Skeletal muscle tissue (tissue), 4 donors: ENCODE measurements around the gene GALNT1. TPM values are rescaled to one million over a fixed set of nuclear protein-coding genes. Genes with fewer than 3 reads are reported as not detected.

Experiments
- H3K27ac ChIP-seq: one replicate; pipeline ENCODE4 v1.7.0; 2013; ENCODE audit warnings: mild to moderate bottlenecking, low read depth, low read length, inconsistent platforms
- H3K27me3 ChIP-seq, 3 donors: one replicate each; pipeline ENCODE4 v1.7.0; 2013; ENCODE audit warnings: low read length in 3 of 3; ENCODE audit not compliant: control insufficient read depth in 3 of 3, insufficient read depth in 3 of 3
- H3K36me3 ChIP-seq, 3 donors: one replicate each; pipeline ENCODE4 v1.7.0; 2013; ENCODE audit warnings: low read length in 3 of 3; ENCODE audit not compliant: control insufficient read depth in 3 of 3, insufficient read depth in 3 of 3
- H3K4me1 ChIP-seq, 3 donors: one replicate each; pipeline ENCODE4 v1.7.0; 2013; ENCODE audit warnings: low read length in 3 of 3, mild to moderate bottlenecking in 3 of 3; ENCODE audit not compliant: control insufficient read depth in 3 of 3, insufficient read depth in 3 of 3
- H3K4me3 ChIP-seq, 3 donors: one replicate each; pipeline ENCODE4 v1.7.0; 2013; ENCODE audit warnings: low read length in 3 of 3
- H3K9ac ChIP-seq, 3 donors: one replicate each; pipeline ENCODE4 v1.7.0; 2013; ENCODE audit warnings: low read length in 3 of 3, mild to moderate bottlenecking in 3 of 3, moderate library complexity in 2 of 3, low read depth in 1 of 3
- H3K9me3 ChIP-seq, 3 donors: one replicate each; pipeline ENCODE4 v1.7.0; 2013; ENCODE audit warnings: low read length in 3 of 3; ENCODE audit not compliant: control insufficient read depth in 3 of 3
- total RNA-seq: library from RNA; depleted of rRNA; stranded (reverse); fragments of >200 nt; gene quantifications from one replicate; pipeline ENCODE4 v1.2.3, GENCODE V29; 2014
- donor health status: Osteomylitis.

GALNT1 gene
- total RNA-seq, 1 donor from 2014 or later = 60.0 TPM

- Histone ChIP-seq H3K9ac (no peak overlapping the region), H3K27ac (no peak overlapping the region), H3K4me3 (no peak overlapping the region)
Observed at GRCh38 chr18:35592298-35592697, 10.8 kb downstream of the GALNT1 start.

DNA sequence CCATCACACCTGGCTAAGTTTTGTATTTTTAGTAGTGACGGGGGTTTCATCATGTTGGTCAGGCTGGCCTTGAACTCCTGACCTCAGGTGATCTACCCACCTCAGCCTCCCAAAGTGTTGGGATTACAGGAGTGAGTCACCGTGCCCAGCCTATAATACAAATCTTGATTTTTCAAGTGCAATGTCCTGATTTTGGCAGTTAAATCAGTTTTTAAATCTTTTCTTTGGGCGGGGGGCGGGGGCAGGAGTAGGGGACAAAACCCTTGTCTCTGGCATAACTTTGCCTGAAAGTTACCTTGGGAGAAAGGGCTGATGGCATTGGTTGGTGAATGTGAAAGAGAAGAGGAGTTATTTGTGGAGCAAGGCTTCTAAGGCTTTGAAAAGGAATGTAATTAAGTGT lies 12.3 kb downstream of the GALNT1 start:
- no peak overlapping the region for H3K4me3 ChIP-seq
- H3K27me3 ChIP-seq = no peaks in the 10 kb centered on the region
- no peaks in the 10 kb centered on the region for H3K36me3 ChIP-seq
- H3K4me1 ChIP-seq = peaks cover 2 to 22% (median 18%) of the 10 kb centered on the region in 3 donors
- no peak overlapping the region for H3K9ac ChIP-seq
- H3K9me3 ChIP-seq = no peaks in the 10 kb centered on the region
- H3K27ac ChIP-seq = no peak overlapping the region

More at GRCh38 chr18:35592298-35592697, 10.8 kb downstream of the GALNT1 start:
- peaks cover 2 to 22% (median 18%) of the 10 kb centered on the region in 3 donors for H3K4me1 ChIP-seq
- H3K9me3 ChIP-seq = peaks cover 0 to 2% (median 0%) of the 10 kb centered on the region in 3 donors
- H3K36me3 ChIP-seq = no peaks in the 10 kb centered on the region
- no peaks in the 10 kb centered on the region for H3K27me3 ChIP-seq

DNA sequence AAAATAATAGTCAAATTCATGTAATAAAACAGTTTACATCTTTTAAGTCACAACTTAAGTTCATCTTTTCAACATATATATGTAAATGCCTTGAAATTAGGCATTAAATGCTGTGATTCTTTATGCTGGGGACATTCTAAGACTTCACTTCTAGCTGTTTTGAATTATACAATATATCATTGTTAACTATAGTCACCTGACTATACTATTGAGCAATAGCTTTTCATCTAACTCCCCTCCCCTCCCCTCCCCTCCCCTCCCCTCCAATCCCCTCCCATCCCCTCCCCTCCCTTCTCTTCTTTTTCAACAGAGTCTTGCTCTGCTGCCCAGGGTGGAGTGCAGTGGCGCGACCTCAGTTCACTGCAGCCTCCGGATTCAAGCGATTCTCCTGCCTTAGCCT lies 16.2 kb downstream of the GALNT1 start:
- H3K4me1 ChIP-seq = peaks cover 2 to 9% (median 6%) of the 10 kb centered on the region in 3 donors
- H3K36me3 ChIP-seq = no peaks in the 10 kb centered on the region
- no peak overlapping the region for H3K9ac ChIP-seq
- H3K9me3 ChIP-seq = peaks cover 2 to 5% (median 3%) of the 10 kb centered on the region in 3 donors
- H3K27ac ChIP-seq = no peak overlapping the region
- H3K4me3 ChIP-seq = no peak overlapping the region
- no peaks in the 10 kb centered on the region for H3K27me3 ChIP-seq

DNA sequence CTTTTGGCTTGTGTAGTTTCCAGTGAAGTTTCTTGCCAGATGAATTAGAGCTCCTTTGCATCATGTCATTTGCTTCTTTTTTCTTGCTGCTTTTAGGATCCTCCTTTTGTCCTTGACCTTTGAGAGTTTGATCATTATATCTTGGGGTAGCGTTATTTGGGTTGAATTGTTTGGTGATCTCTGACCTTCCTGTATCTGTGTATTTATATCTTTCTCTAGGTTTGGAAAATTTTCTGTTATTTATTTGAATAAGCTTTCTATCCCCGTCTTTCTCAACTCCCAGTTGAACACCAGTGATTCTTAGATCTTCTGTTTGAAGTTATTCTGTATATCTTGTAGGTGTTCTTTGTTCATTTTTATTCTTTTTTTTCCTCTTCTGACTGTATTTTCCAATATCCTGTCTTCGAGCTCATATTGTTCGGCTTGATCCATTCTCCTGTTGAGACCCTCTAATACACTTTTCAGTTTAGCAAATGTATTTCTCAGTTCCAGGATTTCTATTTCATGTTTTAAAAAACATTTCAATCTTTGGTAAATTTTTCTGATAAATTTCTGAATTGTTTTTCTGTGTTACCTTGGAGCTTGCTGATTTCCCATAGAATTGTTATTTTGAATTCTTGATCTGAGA lies 20.8 kb downstream of the GALNT1 start:
- Histone ChIP-seq H3K27ac (no peak overlapping the region), H3K36me3 (no peaks in the 10 kb centered on the region), H3K9ac (no peak overlapping the region), H3K4me1 (peaks cover 0 to 8% (median 4%) of the 10 kb centered on the region in 3 donors), H3K9me3 (peaks cover 5 to 11% (median 5%) of the 10 kb centered on the region in 3 donors), H3K4me3 (no peak overlapping the region), H3K27me3 (no peaks in the 10 kb centered on the region)

DNA sequence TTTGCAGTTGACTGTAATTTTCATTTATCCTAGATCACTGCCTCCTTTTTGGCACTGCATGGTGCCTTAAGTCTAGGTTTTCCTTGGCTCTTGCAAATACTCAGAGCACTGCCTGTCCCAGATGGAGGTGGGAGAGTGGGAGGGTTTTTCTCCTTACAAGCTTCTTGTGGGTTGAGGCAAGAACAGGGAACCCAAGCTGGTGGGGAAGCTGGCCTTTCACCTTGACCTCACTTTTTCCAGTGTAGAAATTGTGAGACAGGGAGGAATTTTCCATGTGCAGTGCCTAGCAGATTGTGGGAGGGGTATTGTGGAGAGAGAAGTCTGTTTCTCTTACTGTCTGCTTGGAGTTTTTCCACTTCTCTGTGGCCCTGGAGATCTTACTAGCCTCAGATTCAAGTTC lies 21.5 kb downstream of the GALNT1 start:
- Histone ChIP-seq H3K4me1 (peaks cover 0 to 9% (median 4%) of the 10 kb centered on the region in 3 donors), H3K9ac (no peak overlapping the region), H3K27ac (no peak overlapping the region), H3K36me3 (no peaks in the 10 kb centered on the region), H3K4me3 (no peak overlapping the region), H3K9me3 (peaks cover 5 to 11% (median 5%) of the 10 kb centered on the region in 3 donors), H3K27me3 (no peaks in the 10 kb centered on the region)

GRCh38 chr18:35603528-35603927 lies 22.0 kb downstream of the GALNT1 start:
- H3K9me3 ChIP-seq = peaks cover 5 to 11% (median 5%) of the 10 kb centered on the region in 3 donors
- H3K36me3 ChIP-seq = no peaks in the 10 kb centered on the region
- H3K27ac ChIP-seq = no peak overlapping the region
- H3K27me3 ChIP-seq = no peaks in the 10 kb centered on the region
- no peak overlapping the region for H3K4me3 ChIP-seq
- no peak overlapping the region for H3K9ac ChIP-seq
- H3K4me1 ChIP-seq = peaks cover 2 to 9% (median 4%) of the 10 kb centered on the region in 3 donors

GRCh38 chr18:35604369-35604768 lies 22.8 kb downstream of the GALNT1 start:
- Histone ChIP-seq H3K27ac (no peak overlapping the region), H3K4me1 (peaks cover 3 to 9% (median 4%) of the 10 kb centered on the region in 3 donors), H3K9me3 (peaks cover 5 to 11% (median 5%) of the 10 kb centered on the region in 3 donors)

GRCh38 chr18:35605686-35606417 lies 24.3 kb downstream of the GALNT1 start:
- H3K36me3 ChIP-seq = no peaks in the 10 kb centered on the region

More at GRCh38 chr18:35604369-35604768, 22.8 kb downstream of the GALNT1 start:
- Histone ChIP-seq H3K36me3 (no peaks in the 10 kb centered on the region), H3K9ac (no peak overlapping the region), H3K27me3 (no peaks in the 10 kb centered on the region), H3K4me3 (no peak overlapping the region)

GRCh38 chr18:35609236-35609635 lies 27.7 kb downstream of the GALNT1 start:
- Histone ChIP-seq H3K27me3 (no peaks in the 10 kb centered on the region), H3K36me3 (no peaks in the 10 kb centered on the region), H3K4me1 (peaks cover 14 to 18% (median 18%) of the 10 kb centered on the region in 3 donors), H3K9ac (no peak overlapping the region), H3K4me3 (no peak overlapping the region), H3K27ac (no peak overlapping the region), H3K9me3 (no peaks in the 10 kb centered on the region)

More at GRCh38 chr18:35605686-35606417, 24.3 kb downstream of the GALNT1 start:
- Histone ChIP-seq H3K4me1 (peaks cover 9 to 14% (median 12%) of the 10 kb centered on the region in 3 donors), H3K9ac (no peak overlapping the region), H3K4me3 (no peak overlapping the region), H3K27ac (no peak overlapping the region), H3K9me3 (peaks cover 5 to 11% (median 5%) of the 10 kb centered on the region in 3 donors), H3K27me3 (no peaks in the 10 kb centered on the region)

DNA sequence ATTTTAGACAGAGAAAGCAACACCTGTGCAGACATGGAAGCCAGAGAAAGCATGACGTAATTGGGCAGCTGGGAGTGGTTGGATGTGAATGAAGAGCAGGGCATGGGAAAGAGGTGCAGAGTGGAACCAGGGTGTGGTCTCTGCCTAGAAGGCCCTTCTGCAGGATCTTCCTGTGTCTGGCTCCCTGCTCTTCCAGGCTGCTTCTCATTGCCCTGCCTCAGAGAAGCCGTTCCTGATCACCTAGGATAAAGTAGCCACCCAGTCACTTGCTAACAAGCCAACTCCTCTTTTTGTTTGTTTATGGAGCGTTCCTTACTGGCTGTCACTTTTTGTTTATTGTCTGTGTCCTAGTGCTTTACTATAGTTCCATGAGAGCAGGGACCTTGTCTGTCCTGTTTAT lies 28.5 kb downstream of the GALNT1 start:
- H3K9ac ChIP-seq = no peak overlapping the region
- H3K27me3 ChIP-seq = no peaks in the 10 kb centered on the region
- H3K36me3 ChIP-seq = no peaks in the 10 kb centered on the region
- peaks cover 15 to 18% (median 18%) of the 10 kb centered on the region in 3 donors for H3K4me1 ChIP-seq
- H3K4me3 ChIP-seq = peak overlapping the region in 1 of 3 donors; percentile 33
- no peak overlapping the region for H3K27ac ChIP-seq
- no peaks in the 10 kb centered on the region for H3K9me3 ChIP-seq
